ENCODE data around the gene SOX2. TPM values are rescaled to one million over a fixed set of nuclear protein-coding genes. Genes with fewer than 3 reads are reported as not detected.
A peak's percentile ranks its signal among the peaks of the same experiment; 100 is the strongest.

SOX2 gene
- total RNA-seq, 6 experiments from 2014 or later: not detected

DNA sequence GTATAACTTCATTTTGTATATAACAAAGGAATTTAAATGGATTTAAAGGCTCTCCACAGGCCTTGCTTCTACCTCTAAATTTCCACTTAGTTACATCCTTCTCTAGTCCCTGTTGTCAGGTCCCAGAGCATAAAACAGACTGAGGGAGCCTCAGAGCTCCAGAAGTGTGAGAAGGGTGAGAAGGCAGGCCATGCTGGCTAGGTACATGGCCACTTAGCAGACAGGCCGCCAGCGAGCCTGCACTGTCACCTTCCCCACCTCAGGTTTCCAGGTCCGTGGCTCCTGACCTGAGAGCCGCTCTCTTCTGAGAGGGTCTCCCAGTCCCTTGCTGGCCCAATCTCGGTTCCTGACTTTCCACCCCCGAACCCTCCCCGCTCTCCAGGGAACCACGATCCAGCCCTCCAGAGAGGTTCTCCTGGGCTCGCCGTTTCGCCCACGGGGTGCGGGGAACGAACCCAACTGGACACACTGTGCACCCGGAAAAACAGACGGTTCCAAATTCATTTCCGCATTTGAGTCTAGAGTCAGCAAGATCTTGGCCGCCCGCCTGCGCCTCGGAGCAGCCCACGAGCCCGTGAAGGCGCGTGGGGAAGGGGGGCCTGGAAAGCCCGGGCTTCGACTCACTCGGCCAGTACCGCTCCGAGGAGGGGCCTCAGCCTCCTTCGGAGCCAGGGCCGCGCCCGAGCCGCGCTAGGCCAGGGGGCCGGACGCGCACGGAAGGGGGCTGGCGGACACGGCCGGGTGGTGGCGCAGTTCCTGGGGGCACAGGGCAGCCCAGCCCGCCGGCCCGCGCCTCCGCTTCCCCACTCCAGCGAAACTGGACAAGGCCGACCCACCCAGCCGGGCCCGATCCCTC lies 16.7 kb upstream of the SOX2 start:
- Histone ChIP-seq H3K4me1 (peaks cover 0 to 13% (median 3%) of the 10 kb centered on the region in 4 donors), H3K27me3 (peaks cover 0 to 41% of the 10 kb centered on the region in 2 donors), H3K4me3 (peak overlapping the region; percentile 20 to 49 (median 25)), H3K9me3 (no peaks in the 10 kb centered on the region), H3K36me3 (no peaks in the 10 kb centered on the region), H3K27ac (no peak overlapping the region)
- TF ChIP-seq, protein P1, sequence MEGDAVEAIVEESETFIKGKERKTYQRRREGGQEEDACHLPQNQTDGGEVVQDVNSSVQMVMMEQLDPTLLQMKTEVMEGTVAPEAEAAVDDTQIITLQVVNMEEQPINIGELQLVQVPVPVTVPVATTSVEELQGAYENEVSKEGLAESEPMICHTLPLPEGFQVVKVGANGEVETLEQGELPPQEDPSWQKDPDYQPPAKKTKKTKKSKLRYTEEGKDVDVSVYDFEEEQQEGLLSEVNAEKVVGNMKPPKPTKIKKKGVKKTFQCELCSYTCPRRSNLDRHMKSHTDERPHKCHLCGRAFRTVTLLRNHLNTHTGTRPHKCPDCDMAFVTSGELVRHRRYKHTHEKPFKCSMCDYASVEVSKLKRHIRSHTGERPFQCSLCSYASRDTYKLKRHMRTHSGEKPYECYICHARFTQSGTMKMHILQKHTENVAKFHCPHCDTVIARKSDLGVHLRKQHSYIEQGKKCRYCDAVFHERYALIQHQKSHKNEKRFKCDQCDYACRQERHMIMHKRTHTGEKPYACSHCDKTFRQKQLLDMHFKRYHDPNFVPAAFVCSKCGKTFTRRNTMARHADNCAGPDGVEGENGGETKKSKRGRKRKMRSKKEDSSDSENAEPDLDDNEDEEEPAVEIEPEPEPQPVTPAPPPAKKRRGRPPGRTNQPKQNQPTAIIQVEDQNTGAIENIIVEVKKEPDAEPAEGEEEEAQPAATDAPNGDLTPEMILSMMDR (IDR thresholded peaks at IDR 0.05): peak in 3 of 4 donors; percentile 7 to 22 (median 17)
- no peak for TF ChIP-seq POLR2A (IDR thresholded peaks at IDR 0.05)
- 10% methylated on average over 24 of the region's 53 CpGs for WGBS (ENCODE audit: insufficient coverage, low coverage, low lambda C conversion rate, missing lambda C conversion rate)
- intact Hi-C loops (cut with DNase I): no loop called here
- ATAC-seq: peak; percentile 62 to 75 (median 70)
- peak in 1 of 3 donors; percentile 40 for DNase-seq

DNA sequence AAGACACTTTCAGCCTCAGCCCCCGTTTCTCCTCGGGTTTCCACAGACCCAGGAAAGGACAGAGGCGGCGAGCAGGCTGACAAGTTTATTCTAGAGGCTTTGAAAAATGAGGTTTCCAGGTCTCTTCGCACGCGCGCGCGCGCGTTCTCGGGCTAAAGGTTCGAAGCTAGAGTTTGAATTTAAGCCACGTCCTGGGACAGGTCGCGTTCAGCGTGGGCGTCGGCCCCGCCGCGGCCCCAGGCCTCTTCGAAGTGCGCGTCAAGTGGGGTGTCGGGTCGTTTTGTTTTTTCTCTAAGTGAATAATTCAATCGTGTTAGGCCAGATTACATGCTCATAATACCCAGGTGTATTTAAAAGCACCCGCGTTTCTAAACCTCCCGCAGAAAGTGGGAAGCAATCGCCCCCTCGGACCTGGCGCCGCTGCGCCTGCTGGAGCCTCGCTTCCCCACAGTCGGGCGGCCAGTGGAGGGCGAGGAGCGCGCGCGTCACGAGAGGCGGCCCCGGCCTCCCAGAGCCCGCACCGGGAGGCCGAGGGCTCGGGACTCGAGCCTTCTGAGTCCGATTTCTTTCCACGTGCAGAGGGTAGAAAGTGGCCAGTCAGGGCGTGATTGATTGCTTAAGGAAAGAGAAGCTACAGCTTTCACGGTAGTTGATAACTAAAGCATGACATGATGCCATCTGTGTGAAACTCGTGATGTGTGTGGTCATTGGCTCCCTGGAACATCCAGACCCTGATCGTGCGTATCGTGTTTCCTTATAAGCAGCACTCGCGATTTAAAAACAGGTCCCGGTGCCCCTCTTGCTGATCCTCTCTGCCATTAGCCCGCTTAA lies 15.8 kb upstream of the SOX2 start:
- intact Hi-C loops (cut with DNase I): no loop called here
- 2% methylated on average over 44 of the region's 65 CpGs for WGBS (ENCODE audit: insufficient coverage, low coverage, low lambda C conversion rate, missing lambda C conversion rate)
- H3K27me3 ChIP-seq: peaks cover 0 to 43% of the 10 kb centered on the region in 2 donors
- no peak for TF ChIP-seq POLR2A (IDR thresholded peaks at IDR 0.05)
- TF ChIP-seq, protein P1 (IDR thresholded peaks at IDR 0.05): no peak
- no peaks in the 10 kb centered on the region for H3K9me3 ChIP-seq
- peak; percentile 33 to 51 (median 46) for ATAC-seq
- DNase-seq: no peak
- H3K4me3 ChIP-seq: peak overlapping the region; percentile 20 to 49 (median 25)
- peaks cover 0 to 19% (median 5%) of the 10 kb centered on the region in 4 donors for H3K4me1 ChIP-seq
- no peaks in the 10 kb centered on the region for H3K36me3 ChIP-seq
- no peak overlapping the region for H3K27ac ChIP-seq

DNA sequence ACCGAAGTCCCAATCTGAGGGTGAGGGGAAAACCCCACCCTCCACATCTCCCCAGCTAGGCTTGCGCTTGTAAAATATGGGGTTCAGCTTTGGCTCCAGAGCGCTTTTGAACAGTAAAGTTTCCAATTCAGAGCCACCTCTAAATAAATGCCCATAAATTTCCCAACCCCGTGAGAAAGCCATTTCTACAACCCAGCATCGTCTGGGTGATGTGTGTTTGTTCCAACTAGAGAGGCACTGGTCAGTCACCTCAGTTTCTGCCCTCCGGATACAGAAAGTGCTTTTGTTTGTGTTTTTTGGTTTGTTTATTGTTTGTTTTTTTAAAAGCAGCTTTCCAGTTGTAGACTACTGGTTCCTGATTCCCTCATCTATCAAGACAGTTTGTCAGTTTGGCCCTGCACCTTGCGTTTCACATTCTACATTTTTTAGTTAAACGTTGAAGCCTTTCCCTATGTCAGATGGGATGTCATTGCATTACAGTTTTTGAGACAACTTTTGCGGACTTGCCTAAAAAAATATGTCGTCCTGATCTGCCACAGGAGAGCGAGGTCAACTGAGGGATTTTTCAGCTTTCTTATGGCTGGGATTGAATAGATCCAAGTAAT lies 15.0 kb upstream of the SOX2 start:
- no peaks in the 10 kb centered on the region for H3K36me3 ChIP-seq
- WGBS (ENCODE audit: insufficient coverage, low coverage, low lambda C conversion rate, missing lambda C conversion rate): 23% methylated on average over 11 of the region's 11 CpGs
- no peak for DNase-seq
- H3K27ac ChIP-seq: no peak overlapping the region
- no peak for ATAC-seq
- no peaks in the 10 kb centered on the region for H3K9me3 ChIP-seq
- no peak overlapping the region for H3K4me3 ChIP-seq
- TF ChIP-seq, protein P1 (IDR thresholded peaks at IDR 0.05): no peak
- no peak for TF ChIP-seq POLR2A (IDR thresholded peaks at IDR 0.05)
- H3K4me1 ChIP-seq: peaks cover 0 to 19% (median 5%) of the 10 kb centered on the region in 4 donors
- peaks cover 0 to 45% of the 10 kb centered on the region in 2 donors for H3K27me3 ChIP-seq
- intact Hi-C loops (cut with DNase I): no loop called here

DNA sequence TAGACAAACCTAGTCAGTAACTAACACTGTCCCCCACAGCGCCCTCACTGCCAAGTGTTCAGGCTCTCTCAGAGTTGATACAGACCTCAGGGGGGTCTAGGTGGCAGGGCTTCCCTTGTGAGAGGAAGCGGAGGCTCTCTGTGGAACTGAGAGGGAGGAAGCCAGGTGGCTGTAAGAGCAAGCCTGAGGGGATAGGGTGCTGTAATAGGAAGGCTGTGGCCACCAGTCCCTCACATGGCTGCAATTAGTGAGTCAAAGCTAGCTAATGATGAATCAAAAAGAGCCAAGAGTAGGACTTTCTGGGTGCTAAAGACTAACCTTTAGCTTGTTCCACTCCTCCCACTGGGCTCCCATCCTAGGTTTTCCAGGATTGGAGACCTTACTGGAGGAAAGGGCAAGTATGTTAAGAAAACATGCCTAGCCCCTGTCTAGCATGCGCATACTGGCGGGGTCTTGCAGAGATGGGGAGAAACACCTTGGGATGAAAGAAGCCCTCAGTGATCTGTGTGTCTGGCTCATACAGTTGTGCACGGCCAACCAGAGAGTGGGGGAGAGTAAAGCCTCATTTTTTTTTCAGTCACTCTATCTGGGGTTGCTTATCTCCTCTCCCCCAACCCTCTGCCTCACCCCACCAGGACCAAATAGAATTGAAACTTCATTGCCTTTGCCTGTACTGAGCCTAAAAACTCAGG lies 13.3 kb upstream of the SOX2 start:
- Histone ChIP-seq H3K4me1 (peaks cover 0 to 24% (median 5%) of the 10 kb centered on the region in 4 donors), H3K27ac (no peak overlapping the region), H3K4me3 (no peak overlapping the region), H3K27me3 (peaks cover 8 to 59% of the 10 kb centered on the region in 2 donors), H3K9me3 (no peaks in the 10 kb centered on the region), H3K36me3 (no peaks in the 10 kb centered on the region)
- intact Hi-C loops (cut with DNase I): no loop called here
- TF ChIP-seq POLR2A (IDR thresholded peaks at IDR 0.05): no peak
- TF ChIP-seq, protein P1 (IDR thresholded peaks at IDR 0.05): no peak
- 24% methylated on average over 2 of the region's 5 CpGs for WGBS (ENCODE audit: insufficient coverage, low coverage, low lambda C conversion rate, missing lambda C conversion rate)
- no peak for ATAC-seq
- DNase-seq: no peak
